NB4 (cell line): ENCODE results near the gene OR10A4.
"Not testable (repeated sequence)": the region's sequence is repeated elsewhere in the genome, so short reads cannot be mapped to it uniquely, and the experiment has no call there.

Experiments
- DNase-seq: peaks from one replicate; pipeline ENCODE4 v3.0.0; 2010; ENCODE audit warnings: low read depth
- H3K4me3 ChIP-seq: one replicate; pipeline ENCODE4 v1.5.1; 2011; ENCODE audit warnings: mild to moderate bottlenecking, low read depth, low read length, moderate library complexity
- CTCF ChIP-seq: IDR thresholded peaks from one replicate; pipeline ENCODE4 v1.5.1; 2012; ENCODE audit warnings: low read depth, low read length
- MAX ChIP-seq: IDR thresholded peaks from 2 replicates; pipeline ENCODE4 v1.6.1; 2011; ENCODE audit warnings: low read depth, low read length
- MYC ChIP-seq: IDR thresholded peaks from 2 replicates; pipeline ENCODE4 v1.6.1; 2011; ENCODE audit warnings: low read depth, low read length
- POLR2A ChIP-seq: IDR thresholded peaks from 2 replicates; pipeline ENCODE4 v1.6.1; 2011; ENCODE audit warnings: mild to moderate bottlenecking; ENCODE audit not compliant: insufficient read length; ENCODE audit errors: extremely low read depth

OR10A4 gene

GRCh38 chr11:6900327-6900999 is 24.0 kb downstream of the OR10A4 start:
- H3K4me3 ChIP-seq, result no peak overlapping the region
- TF ChIP-seq CTCF (no peak), POLR2A (no peak), MYC (no peak)
- no peak for DNase-seq

- DNase-seq, H3K4me3 ChIP-seq: not testable (repeated sequence)
These were observed 28.4 kb downstream of the OR10A4 start for GRCh38 chr11:6904804-6905203.

- TF ChIP-seq POLR2A, result no peak
- no peak for TF ChIP-seq MAX
- TF ChIP-seq MYC, result no peak
- no peak for TF ChIP-seq CTCF
- H3K4me3 ChIP-seq, result no peak overlapping the region
- no peak for DNase-seq
These were observed 35.0 kb downstream of the OR10A4 start for GRCh38 chr11:6911378-6911777.

- no peak for DNase-seq
- H3K4me3 ChIP-seq, result no peak overlapping the region
- TF ChIP-seq CTCF (no peak), POLR2A (no peak), MAX (no peak), MYC (no peak)
These were observed 35.5 kb downstream of the OR10A4 start for GRCh38 chr11:6911948-6912347.

GRCh38 chr11:6919698-6920097 is 43.3 kb downstream of the OR10A4 start:
- no peak for DNase-seq
- TF ChIP-seq POLR2A, result no peak
- no peak for TF ChIP-seq CTCF
- TF ChIP-seq MYC, result no peak
- TF ChIP-seq MAX, result no peak
- no peak overlapping the region for H3K4me3 ChIP-seq

- no peak within 1 kb of the TSS for H3K4me3 ChIP-seq
- TF ChIP-seq CTCF (no peak), MYC (no peak), MAX (no peak)
These were observed 44.3 kb downstream of the OR10A4 start, which contains the start of gene OR2D3 for GRCh38 chr11:6920702-6921101. OR2D3 (plus strand) TSS chr11:6921002; CDS start chr11:6921002, 0 bp downstream.

More at GRCh38 chr11:6920702-6921101, 44.3 kb downstream of the OR10A4 start, which contains the start of gene OR2D3:
- no peak for DNase-seq
